ENCODE measurements around the gene ABCA13. TPM values are rescaled to one million over a fixed set of nuclear protein-coding genes. Genes with fewer than 3 reads are reported as not detected.

The ABCA13 gene
- polyA plus RNA-seq, 3 donors = 0.10 to 0.41 (median 0.37) TPM

DNA sequence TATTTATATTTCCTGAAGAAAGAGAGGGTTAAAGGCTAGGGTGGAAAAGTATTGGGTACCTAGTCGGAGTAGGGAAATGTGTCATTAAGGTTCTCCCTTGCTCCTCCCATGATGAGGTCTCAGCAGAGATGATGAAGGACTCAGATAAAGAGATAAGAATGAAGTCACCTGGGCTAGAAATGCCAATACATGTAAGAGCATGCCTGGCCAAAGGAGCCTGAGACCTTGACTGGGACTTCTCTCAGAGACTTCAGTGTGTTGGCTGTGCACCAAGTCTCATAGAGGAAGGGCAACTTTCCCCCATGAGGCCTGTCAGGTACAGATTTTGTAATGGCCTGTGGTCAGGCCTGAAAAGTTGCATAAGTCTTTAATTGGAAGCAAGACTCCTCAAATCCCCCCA lies 392.1 kb downstream of the ABCA13 start:
- H3K27ac Mint-ChIP-seq = peak overlapping the region in 2 of 7 donors; percentile 4 to 18
- 100% methylated on average over 1 of the region's 1 CpG for WGBS (ENCODE audit: insufficient coverage)
- no peak overlapping the region for H2AFZ ChIP-seq (ENCODE audit: insufficient read depth, low read depth, low read length, poor library complexity, severe bottlenecking)

DNA sequence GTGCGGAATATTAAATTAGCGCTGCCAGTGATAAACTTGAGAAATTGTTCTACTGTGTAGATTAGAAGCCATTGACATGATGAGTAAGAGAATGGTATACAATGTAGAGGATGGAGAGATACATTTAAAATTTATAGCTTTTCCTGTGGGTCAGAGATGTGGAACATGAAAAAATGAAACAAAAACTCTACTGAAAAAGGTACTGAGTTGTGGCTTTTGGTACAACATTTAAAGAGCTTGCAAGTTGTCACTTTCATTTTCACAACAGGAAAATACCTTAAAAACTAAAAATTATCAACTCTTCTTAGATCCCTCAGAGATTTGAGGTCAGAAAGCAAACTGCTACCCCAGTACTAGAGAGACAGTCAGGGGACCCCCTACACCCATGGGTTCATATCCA lies 404.3 kb downstream of the ABCA13 start:
- H3K36me3 Mint-ChIP-seq = no peaks in the 10 kb centered on the region
- H4K20me1 ChIP-seq (ENCODE audit: insufficient read depth, low read length) = no peaks in the 10 kb centered on the region
- H3K9me3 ChIP-seq (replicated peaks in 1 of 2; ENCODE audit: control insufficient read depth in 1 of 2, insufficient read depth in 1 of 2, low read length in 2 of 2) = peaks cover 0 to 4% of the 10 kb centered on the region in 2 donors
- no peak overlapping the region for H3K9ac ChIP-seq (ENCODE audit: insufficient read depth, low read length, poor library complexity, severe bottlenecking)
- no peak overlapping the region for H3K4me2 ChIP-seq (replicated peaks; ENCODE audit: extremely low read depth, low read length, poor library complexity, severe bottlenecking)
- no CpG with 5 or more reads among the region's 2 CpGs for WGBS (ENCODE audit: insufficient coverage)
- DNase-seq = no peak
- no peak overlapping the region for H3K4me3 ChIP-seq (replicated peaks in 1 of 3; ENCODE audit: low read depth in 2 of 3, low read length in 3 of 3)
- no peak overlapping the region for H3K27ac Mint-ChIP-seq
- peaks cover under 1 to 10% (median 9%) of the 10 kb centered on the region in 7 donors for H3K9me3 Mint-ChIP-seq
- H3K27ac ChIP-seq (ENCODE audit: low read depth in 1 of 2, low read length in 2 of 2) = no peak overlapping the region
- H3K79me2 ChIP-seq (ENCODE audit: insufficient read depth, low read length) = no peaks in the 10 kb centered on the region
- no peaks in the 10 kb centered on the region for H3K4me1 Mint-ChIP-seq
- H3K4me1 ChIP-seq (ENCODE audit: control insufficient read depth in 1 of 2, insufficient read depth in 2 of 2, low read length in 2 of 2) = no peaks in the 10 kb centered on the region
- no peak overlapping the region for H2AFZ ChIP-seq (ENCODE audit: insufficient read depth, low read depth, low read length, poor library complexity, severe bottlenecking)
- H3K27me3 ChIP-seq (ENCODE audit: control insufficient read depth in 2 of 2, insufficient read depth in 2 of 2, low read length in 2 of 2) = no peaks in the 10 kb centered on the region
- no peaks in the 10 kb centered on the region for H3K36me3 ChIP-seq (replicated peaks in 1 of 2; ENCODE audit: control insufficient read depth in 1 of 2, insufficient read depth in 2 of 2, low read length in 2 of 2)
- peaks cover 0 to 4% (median 0%) of the 10 kb centered on the region in 3 donors for H3K27me3 Mint-ChIP-seq (ENCODE audit: low read depth in 3 of 3)
- no peak overlapping the region for H3K4me3 Mint-ChIP-seq
- TF ChIP-seq, protein P1, sequence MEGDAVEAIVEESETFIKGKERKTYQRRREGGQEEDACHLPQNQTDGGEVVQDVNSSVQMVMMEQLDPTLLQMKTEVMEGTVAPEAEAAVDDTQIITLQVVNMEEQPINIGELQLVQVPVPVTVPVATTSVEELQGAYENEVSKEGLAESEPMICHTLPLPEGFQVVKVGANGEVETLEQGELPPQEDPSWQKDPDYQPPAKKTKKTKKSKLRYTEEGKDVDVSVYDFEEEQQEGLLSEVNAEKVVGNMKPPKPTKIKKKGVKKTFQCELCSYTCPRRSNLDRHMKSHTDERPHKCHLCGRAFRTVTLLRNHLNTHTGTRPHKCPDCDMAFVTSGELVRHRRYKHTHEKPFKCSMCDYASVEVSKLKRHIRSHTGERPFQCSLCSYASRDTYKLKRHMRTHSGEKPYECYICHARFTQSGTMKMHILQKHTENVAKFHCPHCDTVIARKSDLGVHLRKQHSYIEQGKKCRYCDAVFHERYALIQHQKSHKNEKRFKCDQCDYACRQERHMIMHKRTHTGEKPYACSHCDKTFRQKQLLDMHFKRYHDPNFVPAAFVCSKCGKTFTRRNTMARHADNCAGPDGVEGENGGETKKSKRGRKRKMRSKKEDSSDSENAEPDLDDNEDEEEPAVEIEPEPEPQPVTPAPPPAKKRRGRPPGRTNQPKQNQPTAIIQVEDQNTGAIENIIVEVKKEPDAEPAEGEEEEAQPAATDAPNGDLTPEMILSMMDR (IDR thresholded peaks at IDR 0.05) = no peak
- intact Hi-C loops (cut with micrococcal nuclease) = no loop called here

More for the DNA sequence above, 392.1 kb downstream of the ABCA13 start:
- peaks cover 6 to 8% of the 10 kb centered on the region in 2 donors for H3K4me1 ChIP-seq (ENCODE audit: control insufficient read depth in 1 of 2, insufficient read depth in 2 of 2, low read length in 2 of 2)
- no peak overlapping the region for H3K9ac ChIP-seq (ENCODE audit: insufficient read depth, low read length, poor library complexity, severe bottlenecking)
- H3K9me3 Mint-ChIP-seq = peaks cover 0 to 4% (median 0%) of the 10 kb centered on the region in 7 donors
- no peaks in the 10 kb centered on the region for H4K20me1 ChIP-seq (ENCODE audit: insufficient read depth, low read length)
- no peak overlapping the region for H3K4me2 ChIP-seq (replicated peaks; ENCODE audit: extremely low read depth, low read length, poor library complexity, severe bottlenecking)
- no peak overlapping the region for H3K4me3 Mint-ChIP-seq
- H3K27me3 Mint-ChIP-seq (ENCODE audit: low read depth in 3 of 3) = peaks cover 0 to 2% (median 0%) of the 10 kb centered on the region in 3 donors
- no peak for DNase-seq
- no peaks in the 10 kb centered on the region for H3K36me3 Mint-ChIP-seq
- no peaks in the 10 kb centered on the region for H3K79me2 ChIP-seq (ENCODE audit: insufficient read depth, low read length)
- peaks cover 12% of the 10 kb centered on the region for H3K4me1 Mint-ChIP-seq
- intact Hi-C loops (cut with micrococcal nuclease) = no loop called here
- H3K27me3 ChIP-seq (ENCODE audit: control insufficient read depth in 2 of 2, insufficient read depth in 2 of 2, low read length in 2 of 2) = no peaks in the 10 kb centered on the region
- no peak overlapping the region for H3K27ac ChIP-seq (ENCODE audit: low read depth in 1 of 2, low read length in 2 of 2)
- no peaks in the 10 kb centered on the region for H3K9me3 ChIP-seq (replicated peaks in 1 of 2; ENCODE audit: control insufficient read depth in 1 of 2, insufficient read depth in 1 of 2, low read length in 2 of 2)
- H3K36me3 ChIP-seq (replicated peaks in 1 of 2; ENCODE audit: control insufficient read depth in 1 of 2, insufficient read depth in 2 of 2, low read length in 2 of 2) = no peaks in the 10 kb centered on the region
- no peak overlapping the region for H3K4me3 ChIP-seq (replicated peaks in 1 of 3; ENCODE audit: low read depth in 2 of 3, low read length in 3 of 3)
- TF ChIP-seq, protein P1 (IDR thresholded peaks at IDR 0.05) = no peak
